Loucy (cell line): ENCODE results near the gene CHST12.

Experiments
- CTCF ChIP-seq: fragments of 200-600 bp; sonication (generic); conservative IDR thresholded peaks from 2 replicates; pipeline ENCODE4 v1.5.1; 2014; ENCODE audit warnings: mild to moderate bottlenecking, antibody characterized with exemption, low read length
- EZH2phosphoT487 ChIP-seq: fragments of 200-600 bp; IDR thresholded peaks from 2 replicates; pipeline ENCODE4 v1.6.1; 2018; ENCODE audit warnings: antibody characterized with exemption, mild to moderate bottlenecking, moderate library complexity, borderline replicate concordance

DNA sequence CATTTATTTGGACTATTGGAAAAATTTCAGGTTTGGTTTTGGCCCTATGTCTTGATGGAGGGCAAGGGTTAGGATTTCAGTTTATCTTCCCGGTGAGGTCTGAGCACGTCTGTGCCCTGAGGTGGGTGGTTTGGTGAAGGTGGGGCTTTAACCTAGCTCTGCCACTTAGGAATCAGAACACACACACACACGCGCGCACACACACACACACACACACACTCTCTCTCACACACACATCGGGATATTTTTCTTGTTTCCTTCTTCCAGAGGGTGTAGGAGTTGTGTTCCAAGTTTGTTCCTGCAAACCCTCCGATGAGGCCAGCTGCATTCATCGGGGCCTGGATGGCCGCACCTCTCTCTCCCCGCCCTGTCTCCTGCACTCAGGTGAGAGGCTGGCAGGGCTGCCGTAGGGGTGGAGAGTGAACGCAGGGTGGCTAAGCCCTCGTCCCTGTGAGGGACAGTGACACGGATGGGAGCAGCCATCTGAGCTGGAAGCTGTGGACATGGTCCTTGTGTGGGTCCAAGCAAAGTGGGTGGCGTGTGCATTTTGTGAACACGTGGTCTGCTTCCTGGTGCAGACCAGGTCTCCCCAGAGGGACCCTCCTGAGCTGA lies 34.2 kb downstream of the CHST12 start:
- TF ChIP-seq CTCF (no peak), EZH2phosphoT487 (no peak)
